Neural progenitor cell (in vitro differentiated cells): ENCODE measurements around the gene COMMD2. TPM values are rescaled to one million over a fixed set of nuclear protein-coding genes. Genes with fewer than 3 reads are reported as not detected.

Source experiments
- small RNA-seq: library from RNA; depleted of rRNA; stranded (forward); fragments of <200 nt; gene quantifications from one replicate; pipeline ENCODE3, GENCODE V24; 2015
- total RNA-seq: library from RNA; depleted of rRNA; stranded (reverse); fragments of >200 nt; gene quantifications from 2 replicates; pipeline ENCODE4 v1.2.3, GENCODE V29; 2015; ENCODE audit warnings: low replicate concordance

The COMMD2 gene
- total RNA-seq, 1 donor from 2014 or later, result 110 TPM

Small RNA genes lying within 50 kb of the gene (small RNA-seq; reads per million reads assigned to genes)
- not detected for gene RNU6-507P

Other genes starting within 250 kb of the COMMD2 start
- gene WWTR1, start 94.5 kb downstream of the COMMD2 start, total RNA-seq, result 8.0 and 13.9 TPM in 2 replicates
- not detected in 2 replicates for gene ANKUB1, start 40.1 kb upstream of the COMMD2 start, total RNA-seq
- gene RNF13, start 60.7 kb upstream of the COMMD2 start, total RNA-seq, result 23.2 and 45.2 TPM in 2 replicates
- gene PFN2, start 218.4 kb upstream of the COMMD2 start, total RNA-seq, result 328 and 481 TPM in 2 replicates